ENCODE data around the gene DCC. TPM values are rescaled to one million over a fixed set of nuclear protein-coding genes. Genes with fewer than 3 reads are reported as not detected.

The DCC gene
- total RNA-seq, 2 experiments from 2014 or later: not detected

GRCh38 chr18:53093636-53094035 is 753.6 kb downstream of the DCC start:
- H3K27me3 Mint-ChIP-seq: no peaks in the 10 kb centered on the region
- no peaks in the 10 kb centered on the region for H3K4me1 Mint-ChIP-seq
- peaks cover 4% of the 10 kb centered on the region for H3K9me3 Mint-ChIP-seq (ENCODE audit: low read depth)
- H3K36me3 Mint-ChIP-seq: no peaks in the 10 kb centered on the region
- CTCF ChIA-PET: interaction anchor here (1.0 kb wide), 1 partner anchor 11 kb away, joined by 3 read pairs; no protein-coding TSS in a partner anchor
- ATAC-seq: no peak
- DNase-seq: no peak
- H3K4me3 Mint-ChIP-seq: no peak overlapping the region
- H3K27ac Mint-ChIP-seq: no peak overlapping the region

DNA sequence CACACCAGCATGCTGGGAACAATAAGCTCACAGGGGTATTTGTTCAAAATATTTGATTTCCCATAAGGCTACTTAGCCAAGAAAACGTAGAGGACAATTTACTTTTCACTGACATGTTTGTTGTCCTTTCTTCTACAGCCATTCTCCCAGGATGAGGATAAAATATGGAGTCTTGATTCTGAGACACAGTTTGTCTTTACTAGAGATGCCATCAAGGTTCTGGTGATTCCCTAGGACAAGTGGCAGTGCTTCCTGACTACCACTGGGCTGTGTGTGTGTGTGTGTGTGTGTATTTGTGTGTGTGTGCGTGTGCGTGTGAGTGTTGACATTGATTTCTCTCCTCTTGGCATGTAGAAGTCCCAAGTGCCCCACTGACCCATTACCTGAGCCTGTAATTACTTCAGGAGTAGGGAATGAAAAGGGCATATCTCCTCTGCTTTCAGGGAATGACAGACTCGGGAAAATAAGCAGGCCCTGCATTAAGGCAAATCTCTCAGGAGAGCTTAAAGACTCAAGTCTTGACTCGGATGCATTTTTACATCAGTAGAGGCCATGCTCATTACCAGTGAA is 761.6 kb downstream of the DCC start:
- no peak overlapping the region for H3K4me3 Mint-ChIP-seq
- H3K9me3 Mint-ChIP-seq (ENCODE audit: low read depth): peaks cover 10% of the 10 kb centered on the region
- no peaks in the 10 kb centered on the region for H3K27me3 Mint-ChIP-seq
- H3K36me3 Mint-ChIP-seq: no peaks in the 10 kb centered on the region
- DNase-seq (no peak), ATAC-seq (no peak)
- no peaks in the 10 kb centered on the region for H3K4me1 Mint-ChIP-seq
- no peak overlapping the region for H3K27ac Mint-ChIP-seq
- CTCF ChIA-PET: no interaction called here

- H3K36me3 Mint-ChIP-seq: no peaks in the 10 kb centered on the region
- no peaks in the 10 kb centered on the region for H3K4me1 Mint-ChIP-seq
- CTCF ChIA-PET: no interaction called here
- no peak for ATAC-seq
- H3K4me3 Mint-ChIP-seq: no peak overlapping the region
- no peak for DNase-seq
- H3K27me3 Mint-ChIP-seq: no peaks in the 10 kb centered on the region
- H3K9me3 Mint-ChIP-seq (ENCODE audit: low read depth): peaks cover 9% of the 10 kb centered on the region
- H3K27ac Mint-ChIP-seq: no peak overlapping the region
Observed at GRCh38 chr18:53114441-53114840, 774.4 kb downstream of the DCC start.

GRCh38 chr18:53115876-53116585 is 776.0 kb downstream of the DCC start:
- H3K4me3 Mint-ChIP-seq: no peak overlapping the region
- DNase-seq: no peak
- no peaks in the 10 kb centered on the region for H3K4me1 Mint-ChIP-seq
- no peak overlapping the region for H3K27ac Mint-ChIP-seq
- peaks cover 6% of the 10 kb centered on the region for H3K9me3 Mint-ChIP-seq (ENCODE audit: low read depth)
- H3K36me3 Mint-ChIP-seq: no peaks in the 10 kb centered on the region
- CTCF ChIA-PET: no interaction called here
- H3K27me3 Mint-ChIP-seq: no peaks in the 10 kb centered on the region
- no peak for ATAC-seq

- Mint-ChIP-seq H3K27ac (no peak overlapping the region), H3K27me3 (no peaks in the 10 kb centered on the region), H3K4me3 (no peak overlapping the region), H3K4me1 (no peaks in the 10 kb centered on the region), H3K36me3 (no peaks in the 10 kb centered on the region), H3K9me3 (ENCODE audit: low read depth) (peaks cover 3% of the 10 kb centered on the region)
- CTCF ChIA-PET: no interaction called here
- ATAC-seq: no peak
- no peak for DNase-seq
Observed at GRCh38 chr18:53117851-53118250, 777.9 kb downstream of the DCC start.

DNA sequence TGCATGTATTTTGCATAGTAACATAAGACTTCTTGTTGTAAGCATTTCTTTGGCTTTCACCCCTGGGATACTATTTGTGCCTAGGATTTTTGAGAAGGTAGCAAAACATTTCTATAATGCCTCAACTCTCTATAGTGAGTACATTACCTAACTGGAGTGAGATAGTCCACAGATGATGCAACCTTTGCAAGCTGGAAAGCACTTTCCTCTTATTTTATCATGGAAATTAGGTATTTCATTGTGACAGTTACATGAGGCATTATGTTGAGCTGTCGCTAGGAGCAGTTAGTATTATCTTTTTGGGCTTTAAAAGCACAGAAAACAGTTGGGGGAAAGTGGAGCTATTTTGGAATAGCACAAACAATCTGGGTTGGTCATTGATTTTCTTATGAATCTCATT is 786.2 kb downstream of the DCC start:
- DNase-seq: no peak
- no peaks in the 10 kb centered on the region for H3K27me3 Mint-ChIP-seq
- no peak overlapping the region for H3K4me3 Mint-ChIP-seq
- CTCF ChIA-PET: no interaction called here
- H3K9me3 Mint-ChIP-seq (ENCODE audit: low read depth): peaks cover 9% of the 10 kb centered on the region
- no peak overlapping the region for H3K27ac Mint-ChIP-seq
- H3K36me3 Mint-ChIP-seq: no peaks in the 10 kb centered on the region
- no peaks in the 10 kb centered on the region for H3K4me1 Mint-ChIP-seq
- no peak for ATAC-seq

DNA sequence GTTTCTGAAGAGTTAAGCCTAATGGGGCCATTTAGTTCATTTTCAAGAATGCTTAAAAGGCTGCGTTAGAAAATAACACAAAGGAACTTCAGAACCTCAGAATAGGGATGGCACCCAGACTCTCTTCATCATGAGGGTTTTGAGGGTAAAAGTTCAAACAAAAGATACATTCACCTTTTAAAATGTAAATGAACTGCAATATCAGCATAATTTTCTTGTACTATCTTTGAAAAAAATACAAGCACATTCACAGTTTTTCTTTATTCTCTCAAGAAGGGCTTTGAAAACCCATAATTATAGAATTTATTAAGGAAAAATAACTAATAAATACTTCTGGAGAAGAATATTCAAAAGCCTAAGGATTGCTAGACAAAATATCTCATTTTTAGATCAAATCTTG is 791.0 kb downstream of the DCC start:
- H3K9me3 Mint-ChIP-seq (ENCODE audit: low read depth): peaks cover 8% of the 10 kb centered on the region
- no peak for ATAC-seq
- H3K4me3 Mint-ChIP-seq: no peak overlapping the region
- H3K27ac Mint-ChIP-seq: no peak overlapping the region
- no peaks in the 10 kb centered on the region for H3K27me3 Mint-ChIP-seq
- no peak for DNase-seq
- CTCF ChIA-PET: no interaction called here
- no peaks in the 10 kb centered on the region for H3K36me3 Mint-ChIP-seq
- no peaks in the 10 kb centered on the region for H3K4me1 Mint-ChIP-seq

GRCh38 chr18:53134711-53135110 is 794.7 kb downstream of the DCC start:
- H3K27me3 Mint-ChIP-seq: no peaks in the 10 kb centered on the region

DNA sequence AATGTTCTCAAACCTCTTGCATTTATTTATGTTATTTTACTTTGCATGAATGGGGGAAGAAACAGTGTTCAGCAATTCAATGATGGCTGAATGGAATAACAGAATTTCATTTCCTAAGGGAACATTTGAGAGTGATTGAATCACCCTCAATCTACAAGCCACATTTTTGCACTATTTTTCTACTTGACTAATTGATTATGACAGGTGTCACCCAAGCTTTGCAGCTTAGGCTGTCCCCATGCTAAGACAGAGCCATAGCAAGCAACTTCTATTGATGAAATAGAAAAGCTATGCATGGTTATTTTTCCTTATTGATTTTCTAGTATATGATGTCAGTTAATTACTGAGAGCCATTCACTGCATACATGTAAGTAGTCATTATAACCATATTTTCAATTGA is 795.7 kb downstream of the DCC start:
- CTCF ChIA-PET: no interaction called here
- Mint-ChIP-seq H3K4me1 (no peaks in the 10 kb centered on the region), H3K36me3 (no peaks in the 10 kb centered on the region), H3K27ac (no peak overlapping the region), H3K9me3 (ENCODE audit: low read depth) (peaks cover 2% of the 10 kb centered on the region), H3K4me3 (no peak overlapping the region), H3K27me3 (no peaks in the 10 kb centered on the region)
- DNase-seq: no peak
- ATAC-seq: no peak

More at GRCh38 chr18:53134711-53135110, 794.7 kb downstream of the DCC start:
- DNase-seq: no peak
- Mint-ChIP-seq H3K36me3 (no peaks in the 10 kb centered on the region), H3K4me1 (no peaks in the 10 kb centered on the region), H3K27ac (no peak overlapping the region), H3K9me3 (ENCODE audit: low read depth) (peaks cover 4% of the 10 kb centered on the region), H3K4me3 (no peak overlapping the region)
- CTCF ChIA-PET: no interaction called here
- no peak for ATAC-seq

DNA sequence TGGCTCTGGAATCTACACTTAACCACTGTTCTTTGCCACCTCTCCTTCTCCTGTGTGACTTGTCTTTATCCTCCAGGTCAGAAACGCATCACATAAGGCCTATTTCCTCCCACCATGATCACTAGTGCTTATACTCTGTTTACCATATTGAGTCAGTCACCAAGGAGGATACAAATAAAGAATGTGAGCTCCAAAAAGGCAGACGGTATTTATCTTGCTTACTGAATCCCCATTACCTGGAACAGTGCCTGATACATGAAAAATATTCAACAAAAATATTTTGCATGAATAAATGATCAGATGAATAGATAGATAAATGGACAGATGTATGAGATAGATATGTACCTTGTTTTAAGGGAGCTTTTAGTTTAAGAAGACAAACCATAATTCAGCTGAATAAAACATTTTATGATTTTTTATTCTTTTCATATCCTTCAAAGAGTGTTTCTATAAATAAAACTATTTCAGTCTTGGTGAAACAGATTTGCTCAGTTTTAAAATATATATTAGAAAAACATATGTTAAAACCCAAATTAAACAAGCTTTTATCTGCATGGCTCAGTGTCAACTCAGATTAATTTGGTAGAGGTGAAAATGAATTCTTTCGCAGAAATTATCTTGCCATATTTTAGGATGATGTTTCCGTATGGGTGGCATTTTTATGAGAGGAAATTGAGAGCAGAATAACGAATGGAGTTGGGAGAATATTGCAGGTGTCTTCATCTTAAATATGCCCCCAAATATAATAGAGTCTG is 799.9 kb downstream of the DCC start:
- H3K4me1 Mint-ChIP-seq: no peaks in the 10 kb centered on the region
- no peak overlapping the region for H3K4me3 Mint-ChIP-seq
- no peaks in the 10 kb centered on the region for H3K9me3 Mint-ChIP-seq (ENCODE audit: low read depth)
- no peak for ATAC-seq
- no peaks in the 10 kb centered on the region for H3K36me3 Mint-ChIP-seq
- no peak overlapping the region for H3K27ac Mint-ChIP-seq
- no peak for DNase-seq
- CTCF ChIA-PET: no interaction called here
- no peaks in the 10 kb centered on the region for H3K27me3 Mint-ChIP-seq

DNA sequence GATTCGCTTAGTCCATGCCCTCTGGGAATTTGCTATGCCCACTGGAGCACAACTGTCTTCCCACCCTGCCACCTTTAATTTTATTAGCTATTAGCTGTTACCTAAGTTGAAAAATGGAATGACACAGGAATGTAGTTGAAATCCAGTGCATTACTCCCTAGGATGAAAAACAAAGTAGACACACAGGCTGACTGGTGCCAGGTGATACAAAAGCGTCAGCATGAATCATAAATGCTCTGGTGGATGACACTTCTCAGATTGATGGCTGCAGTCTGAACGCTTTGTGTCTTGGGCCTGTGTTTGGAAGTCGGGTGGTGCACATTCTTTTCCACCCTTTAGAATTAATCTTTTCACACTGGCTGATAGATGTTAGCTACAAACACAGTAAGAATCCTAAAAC is 802.0 kb downstream of the DCC start:
- H3K27me3 Mint-ChIP-seq: no peaks in the 10 kb centered on the region
- H3K9me3 Mint-ChIP-seq (ENCODE audit: low read depth): no peaks in the 10 kb centered on the region
- H3K4me3 Mint-ChIP-seq: no peak overlapping the region
- CTCF ChIA-PET: no interaction called here
- no peak for DNase-seq
- H3K27ac Mint-ChIP-seq: no peak overlapping the region
- H3K4me1 Mint-ChIP-seq: no peaks in the 10 kb centered on the region
- ATAC-seq: no peak
- H3K36me3 Mint-ChIP-seq: no peaks in the 10 kb centered on the region

DNA sequence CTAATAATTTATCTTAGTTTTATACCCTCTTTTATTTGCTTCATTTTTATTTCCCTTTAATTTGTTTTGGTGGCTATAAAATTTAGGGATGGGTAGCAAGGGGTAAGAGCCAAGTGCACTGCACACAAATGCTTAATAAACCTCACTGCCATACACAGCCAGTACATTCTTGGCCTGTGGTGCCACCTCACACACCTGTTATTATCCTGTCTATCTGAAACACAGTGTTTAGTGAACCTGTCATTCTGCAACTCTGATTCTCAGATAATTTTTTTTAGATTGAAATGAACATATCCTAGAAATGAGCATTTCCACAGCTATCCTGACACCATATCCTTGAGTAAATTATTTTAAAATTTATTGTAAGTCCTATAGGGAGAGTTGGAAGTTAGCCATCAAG is 807.5 kb downstream of the DCC start:
- ATAC-seq (no peak), DNase-seq (no peak)
- Mint-ChIP-seq H3K9me3 (ENCODE audit: low read depth) (no peaks in the 10 kb centered on the region), H3K36me3 (no peaks in the 10 kb centered on the region), H3K4me3 (no peak overlapping the region), H3K4me1 (no peaks in the 10 kb centered on the region), H3K27ac (no peak overlapping the region), H3K27me3 (no peaks in the 10 kb centered on the region)
- CTCF ChIA-PET: no interaction called here

GRCh38 chr18:53148123-53148522 is 808.1 kb downstream of the DCC start:
- Mint-ChIP-seq H3K4me1 (no peaks in the 10 kb centered on the region), H3K27me3 (no peaks in the 10 kb centered on the region), H3K9me3 (ENCODE audit: low read depth) (no peaks in the 10 kb centered on the region), H3K4me3 (no peak overlapping the region), H3K36me3 (no peaks in the 10 kb centered on the region), H3K27ac (no peak overlapping the region)
- CTCF ChIA-PET: interaction anchor here (0.6 kb wide), 1 partner anchor 285 kb away, joined by 3 read pairs; no protein-coding TSS in a partner anchor
- DNase-seq: no peak
- ATAC-seq: no peak

- no peaks in the 10 kb centered on the region for H3K4me1 Mint-ChIP-seq
- no peaks in the 10 kb centered on the region for H3K27me3 Mint-ChIP-seq
- CTCF ChIA-PET: no interaction called here
- H3K36me3 Mint-ChIP-seq: no peaks in the 10 kb centered on the region
- DNase-seq (no peak), ATAC-seq (no peak)
- peaks cover 2% of the 10 kb centered on the region for H3K9me3 Mint-ChIP-seq (ENCODE audit: low read depth)
- H3K4me3 Mint-ChIP-seq: no peak overlapping the region
- no peak overlapping the region for H3K27ac Mint-ChIP-seq
Observed at GRCh38 chr18:53152476-53152875, 812.5 kb downstream of the DCC start.

Measured in activated CD8-positive, alpha-beta memory T cell treated with anti-CD3 and anti-CD28 coated beads, Interleukin-2, amount 10 ng/mL, durations not matched to agents 7 days and 5 days (primary cell).